NCI-H82 (cell line): ENCODE data around the gene LTBP3.
"Not testable (repeated sequence)": the region's sequence is repeated elsewhere in the genome, so short reads cannot be mapped to it uniquely, and the experiment has no call there.

Experiments
- DNase-seq: peaks from one replicate; lab custom pipeline; 2025; lab: John Stamatoyannopoulos, UW

Gene LTBP3

DNA sequence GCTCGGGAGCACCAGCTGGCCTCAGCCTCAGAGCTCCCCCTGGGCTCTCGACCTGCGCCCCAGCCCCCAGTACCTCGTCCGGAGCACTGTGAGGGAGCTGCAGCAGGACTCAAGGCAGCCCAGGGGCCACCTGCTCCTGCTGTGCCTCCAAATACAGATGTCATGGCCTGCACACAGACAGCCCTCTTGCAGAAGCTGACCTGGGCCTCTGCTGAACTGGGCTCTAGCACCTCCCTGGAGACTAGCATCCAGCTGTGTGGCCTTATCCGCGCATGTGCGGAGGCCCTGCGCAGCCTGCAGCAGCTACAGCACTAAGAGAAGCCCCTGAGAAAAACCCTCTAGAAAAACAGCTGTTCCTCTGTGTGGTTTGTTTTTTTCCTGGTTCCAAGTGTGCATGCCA is 13.3 kb upstream of the LTBP3 start:
- DNase-seq: peak; percentile 20

DNA sequence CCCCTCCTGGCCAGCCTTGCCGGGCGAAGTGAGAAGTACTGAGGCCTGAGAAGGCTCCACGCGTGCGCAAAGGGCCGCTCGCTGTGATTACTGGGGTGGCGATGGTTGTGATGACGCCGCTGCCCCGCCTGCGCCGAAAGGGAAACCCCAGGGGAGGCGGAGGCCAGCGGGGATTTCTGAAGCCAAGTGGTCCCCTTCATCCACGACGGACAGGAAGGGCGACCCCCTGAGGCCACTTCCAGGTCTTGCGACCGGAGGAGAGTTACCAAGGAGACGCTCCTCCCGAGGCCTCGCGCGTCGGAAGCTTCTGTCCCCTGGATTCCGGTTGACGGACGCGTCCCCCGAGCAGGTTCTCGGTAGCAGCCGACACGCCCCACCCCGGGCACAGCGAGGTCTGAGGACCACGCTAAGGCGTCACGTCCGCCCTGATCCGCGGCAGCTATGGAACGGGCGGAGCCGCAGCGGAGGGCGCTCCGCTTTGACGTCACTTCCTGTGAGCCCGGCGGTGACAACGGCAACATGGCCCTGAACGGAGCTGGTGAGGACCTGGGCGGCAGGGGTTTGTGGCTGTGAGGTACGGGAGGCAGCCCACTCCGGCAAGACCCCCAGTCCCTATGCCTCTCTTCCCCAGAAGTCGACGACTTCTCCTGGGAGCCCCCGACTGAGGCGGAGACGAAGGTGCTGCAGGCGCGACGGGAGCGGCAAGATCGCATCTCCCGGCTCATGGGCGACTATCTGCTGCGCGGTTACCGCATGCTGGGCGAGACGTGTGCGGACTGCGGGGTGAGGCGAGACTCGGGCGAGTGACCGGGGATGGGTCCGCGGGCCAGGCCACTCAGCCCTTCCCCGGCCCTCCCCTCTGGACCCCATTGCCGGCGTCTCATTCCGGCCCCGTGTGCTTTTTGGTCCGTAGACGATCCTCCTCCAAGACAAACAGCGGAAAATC is 12.1 kb upstream of the LTBP3 start, which contains the start of gene ZNRD2:
TSS of gene ZNRD2 (plus strand) at position 505 of the 946 bp plus-strand sequence. CDS start at position 520, 15 bp downstream.
- DNase-seq: peak; percentile 98

DNA sequence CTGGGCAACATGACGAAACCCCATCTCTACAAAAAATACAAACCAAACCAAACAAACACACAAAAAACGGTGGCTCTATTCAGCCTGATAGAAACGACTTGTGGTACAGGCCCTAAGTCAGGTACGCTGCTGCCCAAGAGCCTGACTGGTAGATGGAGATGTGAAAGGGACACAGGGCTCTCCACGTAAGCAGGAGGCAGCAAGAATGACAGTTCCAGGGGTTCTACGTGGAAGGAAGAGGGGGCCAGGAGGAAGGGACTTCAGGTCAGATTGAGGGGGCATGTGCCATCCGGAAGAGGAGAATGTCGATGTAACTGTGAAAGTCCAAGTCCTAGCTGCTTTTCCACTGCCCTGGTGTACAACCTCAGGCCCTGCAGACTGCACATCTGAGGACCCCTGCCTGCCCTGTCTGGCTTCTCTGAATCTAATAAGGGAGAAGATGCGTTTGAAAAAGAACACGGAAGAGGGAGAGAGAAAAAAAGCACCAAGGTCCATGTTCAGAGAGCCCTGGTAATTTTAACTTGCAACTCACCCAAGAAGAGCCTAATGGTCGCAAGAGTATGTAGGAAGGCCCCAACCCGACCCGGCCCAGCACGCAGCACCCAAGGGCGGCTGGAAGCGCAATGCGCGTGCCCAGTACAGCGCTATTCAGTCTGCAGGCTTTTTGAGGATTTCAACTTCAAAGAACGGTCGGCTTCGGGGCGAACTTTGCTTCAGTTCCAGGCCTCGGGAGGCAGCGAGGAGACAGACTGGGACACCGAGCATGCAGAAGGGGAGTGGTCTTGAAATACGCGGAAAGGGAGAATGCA is 11.2 kb upstream of the LTBP3 start:
- DNase-seq: no peak

DNA sequence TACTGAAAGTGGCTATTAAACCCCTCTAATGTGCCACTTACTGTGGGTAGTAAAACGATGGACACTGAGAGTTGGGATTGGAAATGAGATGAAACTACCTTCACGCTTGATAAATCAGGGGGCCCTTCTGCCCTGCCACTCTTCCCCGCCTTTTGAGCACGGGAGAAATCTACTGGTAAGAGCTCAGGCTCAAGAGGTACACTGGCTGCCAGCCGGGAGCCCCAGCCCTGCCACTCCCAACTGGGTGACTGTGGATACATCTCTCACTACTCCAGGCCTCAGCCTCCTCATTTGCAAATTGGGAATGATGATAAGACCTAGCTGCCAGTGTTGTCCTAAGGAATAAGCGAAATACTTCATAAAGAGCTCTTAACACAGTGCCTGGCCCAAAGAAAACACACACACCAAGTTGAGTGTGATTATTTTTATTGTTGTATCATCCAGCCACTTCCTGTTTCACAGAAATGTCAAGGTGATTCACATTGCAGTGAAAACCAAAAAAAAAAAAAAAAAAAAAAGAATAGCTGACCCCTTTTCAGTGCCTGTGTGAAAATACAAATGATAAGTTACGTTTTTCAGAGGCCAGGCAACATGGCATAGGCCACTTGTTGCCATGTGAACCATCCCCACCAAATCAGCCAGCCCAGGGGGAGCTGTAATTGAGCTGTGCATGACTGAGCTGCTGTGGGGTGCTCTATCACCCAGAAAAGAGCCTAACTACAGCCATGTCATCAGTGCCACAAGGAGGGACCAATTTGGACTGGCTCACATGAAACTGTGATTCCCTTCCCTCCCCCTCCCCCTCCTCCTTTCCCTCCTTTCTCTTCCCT is 7.7 kb upstream of the LTBP3 start:
- no peak for DNase-seq

DNA sequence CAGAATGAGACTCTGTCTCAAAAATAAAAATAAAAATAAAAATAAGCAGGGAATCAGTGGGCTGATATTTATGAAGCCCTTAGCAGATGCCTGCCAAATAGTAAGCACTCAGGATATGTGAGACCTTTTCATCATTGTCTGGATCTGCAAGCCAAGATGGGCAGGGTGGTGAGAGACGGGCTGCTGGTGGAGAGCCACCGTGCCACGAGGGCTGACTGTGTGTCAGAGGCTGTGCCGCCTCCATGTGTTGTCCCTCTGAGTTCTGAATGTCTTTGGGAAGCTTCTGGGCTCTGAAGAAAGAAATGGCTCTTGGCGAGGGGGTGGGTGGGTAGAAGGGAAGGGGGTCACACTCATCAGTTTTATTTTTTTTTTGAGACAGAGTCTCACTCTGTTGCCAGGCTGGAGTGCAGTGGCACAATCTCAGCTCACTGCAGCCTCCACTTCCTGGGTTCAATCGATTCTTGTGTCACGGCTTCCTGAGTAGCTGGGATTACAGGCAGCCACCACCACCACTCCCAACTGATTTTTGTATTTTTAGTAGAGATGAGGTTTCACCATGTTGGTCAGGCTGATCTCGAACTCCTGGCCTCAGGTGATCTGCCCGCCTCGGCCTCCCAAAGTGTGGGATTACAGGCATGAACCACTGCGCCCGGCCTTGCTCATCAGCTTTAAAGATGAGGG is 6.9 kb upstream of the LTBP3 start:
- not testable (repeated sequence) for DNase-seq

DNA sequence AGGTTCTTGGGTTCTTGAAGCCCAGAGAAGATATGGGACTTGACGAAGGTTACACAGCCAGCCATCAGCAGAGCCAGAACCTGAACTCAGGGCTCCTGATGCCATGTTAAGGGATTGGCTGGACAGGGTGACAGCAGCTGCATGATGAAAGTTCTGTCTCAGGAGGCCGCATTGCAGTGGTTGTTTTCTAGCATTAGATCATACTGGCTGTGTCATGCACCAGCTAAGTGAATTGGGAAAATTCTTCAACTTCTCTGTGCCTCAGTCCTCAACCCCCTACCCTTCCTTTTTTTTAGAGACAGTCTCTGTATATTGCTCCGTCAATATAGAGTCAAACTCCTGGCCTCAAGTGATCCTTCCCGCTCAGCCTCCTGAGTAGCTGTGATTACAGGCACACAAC is 5.4 kb upstream of the LTBP3 start:
- DNase-seq: no peak

DNA sequence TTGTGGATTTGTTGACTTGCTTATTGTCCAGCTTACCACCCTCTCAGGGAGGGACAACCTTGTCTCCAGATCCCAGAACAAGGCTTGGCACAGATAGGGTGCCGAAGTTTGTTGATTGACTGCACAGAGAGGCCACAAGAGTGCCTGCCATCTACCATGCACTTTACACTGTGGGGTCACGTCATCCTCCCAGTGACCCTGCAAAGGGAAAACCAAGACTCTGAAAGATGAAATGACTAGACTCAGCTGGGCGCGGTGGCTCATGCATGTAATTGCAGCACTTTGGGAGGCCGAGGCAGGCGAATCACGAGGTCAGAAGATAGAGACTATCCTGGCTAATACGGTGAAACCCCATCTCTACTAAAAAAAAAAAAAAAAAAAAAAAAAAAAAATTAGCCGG is 4.6 kb upstream of the LTBP3 start:
- no peak for DNase-seq

DNA sequence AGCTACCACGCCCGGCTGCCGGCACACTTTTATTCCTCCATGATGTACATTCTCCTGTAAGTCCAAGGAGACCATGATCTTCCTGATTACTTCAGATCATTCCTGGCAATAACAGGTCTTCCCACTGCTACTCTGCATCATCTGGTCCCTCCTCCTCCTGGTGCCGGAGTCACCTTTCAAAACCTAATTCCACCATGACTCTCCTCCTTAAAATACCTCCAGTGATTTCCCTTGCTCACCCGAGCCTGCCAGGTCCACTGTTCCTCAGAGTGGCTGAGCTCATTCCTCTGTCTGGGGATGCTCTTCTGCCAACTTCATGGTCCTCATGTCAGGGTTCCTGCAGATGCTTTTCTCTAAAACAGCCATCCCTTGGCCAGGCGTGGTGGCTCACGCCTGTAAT is 3.9 kb upstream of the LTBP3 start:
- no peak for DNase-seq

DNA sequence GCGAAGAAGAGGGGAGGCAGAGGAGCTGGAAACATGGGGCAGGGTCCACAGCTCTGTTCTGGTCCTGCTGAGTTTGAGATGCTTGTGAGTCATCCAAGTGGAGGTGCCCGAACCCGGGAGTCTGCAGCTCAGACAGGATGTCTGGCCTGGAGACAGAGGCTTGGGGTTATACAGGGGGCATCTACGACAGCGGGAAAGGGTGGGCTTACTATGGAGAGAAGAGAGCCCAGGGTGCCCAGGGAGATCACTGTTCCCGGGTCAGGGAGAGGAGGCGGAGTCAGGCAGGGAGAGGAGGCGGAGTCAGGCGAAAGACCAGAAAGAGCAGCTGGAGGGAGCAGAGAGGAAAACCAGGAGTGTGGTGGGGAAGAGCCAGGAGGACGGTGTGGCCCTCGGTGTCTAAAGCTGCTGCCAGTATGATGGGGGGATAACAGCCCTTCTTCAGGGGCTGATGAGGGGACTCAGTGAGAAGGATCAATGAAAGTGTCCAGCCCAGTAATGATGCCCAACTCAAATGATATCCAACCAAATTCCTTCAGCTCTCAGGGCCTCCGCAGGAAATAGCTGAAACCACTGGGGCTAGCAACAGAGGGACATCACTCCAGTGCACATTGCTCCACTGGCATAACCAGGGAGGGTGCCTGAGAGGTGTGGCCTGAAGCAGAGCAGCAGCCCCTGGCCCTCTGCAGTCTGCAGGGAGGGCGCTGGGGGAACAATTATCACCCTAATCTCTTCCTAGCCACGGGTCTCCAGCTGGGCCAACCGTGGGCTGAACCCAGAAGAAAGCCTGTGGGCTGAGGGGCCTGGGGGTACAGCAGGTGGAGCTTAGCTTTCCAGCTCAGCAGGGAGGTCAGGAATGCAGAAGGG is 2.6 kb upstream of the LTBP3 start:
- DNase-seq: peak; percentile 81

DNA sequence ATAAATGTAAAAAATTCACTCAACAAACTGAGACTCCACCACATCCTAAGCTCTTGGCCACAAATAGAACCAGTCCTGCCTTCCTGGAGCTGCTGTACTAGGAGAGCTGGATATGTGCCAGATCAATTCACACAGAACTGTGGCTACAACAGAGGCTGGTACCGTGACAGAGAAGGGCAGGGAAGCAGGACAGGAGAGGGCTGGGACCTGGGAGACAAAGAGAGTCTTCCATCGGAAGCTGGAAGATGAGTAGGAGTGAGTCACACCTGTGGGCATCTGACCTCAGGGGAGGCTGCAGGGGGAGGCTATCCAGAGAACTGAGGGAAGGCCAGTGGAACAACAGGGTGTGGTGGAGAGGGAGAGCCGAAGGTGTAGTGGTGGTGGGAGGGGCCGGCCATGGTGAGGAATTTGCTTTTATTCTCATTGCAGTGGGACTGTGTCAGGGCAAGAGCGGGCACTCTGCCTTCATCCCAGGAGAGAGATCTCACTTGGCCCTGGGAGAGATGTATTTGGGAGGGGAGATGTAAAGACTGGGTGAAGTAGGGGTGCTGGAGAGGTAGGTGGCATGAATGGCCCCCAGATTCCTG is 1.9 kb upstream of the LTBP3 start:
- DNase-seq: peak; percentile 13

DNA sequence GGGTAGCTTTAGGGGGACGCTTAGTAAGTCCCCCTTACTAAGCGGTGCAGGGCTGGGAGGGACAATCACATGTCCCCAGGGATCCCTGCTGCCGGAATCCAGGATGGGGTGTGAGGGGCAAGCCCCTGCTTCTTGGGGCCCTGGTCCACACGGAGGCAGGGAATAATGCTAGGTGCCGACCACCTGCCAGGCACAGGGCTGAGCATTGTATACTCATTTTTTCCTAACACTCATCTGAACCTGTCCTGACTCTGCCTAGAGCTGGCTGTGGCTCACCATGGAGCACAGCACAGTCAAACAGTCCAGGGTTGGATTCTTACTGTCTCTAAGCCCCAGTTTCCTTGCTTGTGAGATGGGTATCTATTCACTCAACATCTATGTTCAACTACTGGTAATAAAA is 1.4 kb upstream of the LTBP3 start:
- DNase-seq: no peak

DNA sequence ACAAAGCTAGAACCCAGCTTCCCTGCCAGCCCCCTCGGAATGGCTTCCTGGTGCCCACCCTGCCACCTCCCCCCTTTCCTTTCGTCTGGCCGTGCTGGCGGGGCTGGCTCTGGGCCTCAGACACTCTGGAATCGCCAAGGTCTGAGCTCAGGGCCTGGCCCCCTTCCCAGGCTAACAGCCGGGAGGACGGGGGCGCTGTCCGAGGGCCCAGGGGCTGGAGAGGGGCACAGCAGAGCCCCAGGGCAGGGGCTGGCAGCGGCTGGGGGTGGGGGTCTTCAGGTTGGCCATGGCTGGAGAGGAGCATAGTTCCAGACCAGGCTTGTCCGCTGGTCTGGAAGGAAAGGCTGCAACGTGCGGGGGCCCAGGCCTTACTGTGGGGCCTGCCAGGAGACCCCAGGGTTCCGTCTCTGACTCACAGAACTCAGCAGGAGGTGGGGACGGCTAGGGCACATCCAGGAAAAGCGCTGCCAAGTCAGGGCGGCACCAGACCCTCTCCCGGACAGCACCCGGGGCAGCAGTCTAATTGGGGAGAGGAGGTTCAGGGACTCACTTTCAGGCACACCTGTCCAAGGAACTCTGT is 861 bp upstream of the LTBP3 start:
- DNase-seq: no peak

DNA sequence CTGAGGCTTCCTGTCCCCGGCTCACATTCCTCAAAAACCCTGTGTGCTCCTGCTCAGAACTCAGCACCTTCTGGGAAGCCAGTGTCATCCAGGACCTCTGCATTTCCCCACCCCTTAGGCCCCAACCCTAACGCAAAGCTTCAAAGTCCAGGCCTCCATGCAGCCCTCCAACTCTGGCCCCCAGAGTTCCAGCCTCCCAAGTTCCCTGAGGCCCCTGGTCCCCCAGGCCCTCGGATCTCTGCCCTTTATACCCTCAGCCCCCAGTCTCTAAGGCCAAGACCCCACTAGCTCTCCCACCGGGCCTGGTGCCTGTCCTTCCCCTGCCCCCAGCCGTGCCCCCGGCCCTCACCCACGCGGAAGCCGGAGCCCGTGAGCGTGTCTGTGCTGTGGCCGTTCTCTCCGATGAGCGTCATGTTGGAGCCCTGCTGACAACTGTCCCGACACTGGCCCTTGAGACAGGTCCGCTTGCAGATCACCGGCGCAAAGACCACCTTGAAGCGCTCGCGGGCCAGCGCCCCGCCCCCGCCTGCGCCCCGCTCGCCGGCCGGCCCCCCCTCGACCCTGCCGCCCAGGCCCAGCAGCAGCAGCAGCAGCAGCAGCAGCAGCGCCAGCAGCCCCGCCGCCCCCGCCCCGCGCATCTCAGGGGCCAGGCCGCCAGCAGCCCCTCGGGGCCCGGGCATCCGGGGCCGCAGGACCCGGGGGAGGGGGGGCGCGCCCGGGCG is 718 bp downstream of the LTBP3 start:
- no peak for DNase-seq

DNA sequence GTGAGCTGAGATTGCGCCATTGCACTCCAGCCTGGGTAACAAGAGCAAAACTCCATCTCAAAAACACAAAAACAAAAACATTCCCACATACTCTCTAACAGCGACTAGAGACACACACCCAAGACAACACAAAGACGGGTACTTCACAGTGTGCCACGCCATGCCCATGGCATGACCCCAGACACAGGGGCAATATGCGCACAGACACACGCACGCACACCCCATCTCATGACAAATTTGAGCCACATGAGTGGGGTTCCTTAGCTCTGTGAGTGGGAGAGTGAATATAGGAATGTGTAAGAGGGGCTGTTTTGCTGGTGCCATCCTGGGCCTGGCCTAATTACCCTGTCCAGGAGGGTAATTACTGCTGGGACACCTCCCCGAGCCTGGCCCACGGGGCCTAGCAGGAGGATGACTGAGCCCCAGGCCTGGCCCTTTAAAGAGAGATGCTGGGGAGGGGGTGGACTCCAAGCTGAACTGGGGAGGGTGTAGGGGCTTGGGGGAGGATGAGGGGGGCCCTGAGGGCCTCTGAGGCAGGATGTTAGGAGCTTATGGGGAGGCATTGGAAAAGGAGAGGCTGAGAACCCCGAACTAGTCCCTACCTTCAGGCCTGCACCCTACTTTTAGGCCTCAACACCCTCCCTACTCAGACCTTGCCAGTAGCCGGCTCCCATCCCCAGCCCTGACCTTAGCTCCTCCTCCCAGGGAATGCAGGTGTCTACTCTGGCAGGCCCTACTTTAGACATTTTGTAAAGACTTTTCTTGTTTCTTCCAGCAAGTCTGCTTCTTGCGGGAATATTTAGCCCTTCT is 1.5 kb downstream of the LTBP3 start:
- DNase-seq: no peak

DNA sequence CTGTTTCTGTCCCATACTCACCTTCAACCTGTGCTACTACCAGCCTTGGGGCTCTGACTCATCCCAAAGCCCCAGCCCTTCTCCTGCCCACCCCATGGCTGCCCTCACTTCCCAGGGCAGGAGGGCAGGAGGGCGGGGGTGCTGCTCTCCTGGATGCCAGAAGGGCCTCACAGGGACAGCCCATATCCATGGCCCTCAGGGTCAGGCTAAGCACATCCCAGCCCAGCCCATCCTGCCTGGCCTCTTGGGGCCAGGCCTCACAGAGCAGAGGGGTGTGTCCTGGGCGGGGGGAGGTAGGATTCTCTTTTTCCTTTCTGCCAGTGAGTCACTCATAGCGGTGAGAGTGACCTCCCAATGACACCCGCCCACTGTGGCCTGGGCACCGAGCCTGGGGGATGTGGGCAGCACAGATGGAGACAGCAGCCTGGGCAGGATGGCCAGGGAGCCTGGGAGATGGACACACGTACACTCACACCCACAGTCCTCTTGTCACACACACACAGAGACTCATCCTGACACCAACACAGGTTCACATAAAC is 2.4 kb downstream of the LTBP3 start:
- DNase-seq: no peak

DNA sequence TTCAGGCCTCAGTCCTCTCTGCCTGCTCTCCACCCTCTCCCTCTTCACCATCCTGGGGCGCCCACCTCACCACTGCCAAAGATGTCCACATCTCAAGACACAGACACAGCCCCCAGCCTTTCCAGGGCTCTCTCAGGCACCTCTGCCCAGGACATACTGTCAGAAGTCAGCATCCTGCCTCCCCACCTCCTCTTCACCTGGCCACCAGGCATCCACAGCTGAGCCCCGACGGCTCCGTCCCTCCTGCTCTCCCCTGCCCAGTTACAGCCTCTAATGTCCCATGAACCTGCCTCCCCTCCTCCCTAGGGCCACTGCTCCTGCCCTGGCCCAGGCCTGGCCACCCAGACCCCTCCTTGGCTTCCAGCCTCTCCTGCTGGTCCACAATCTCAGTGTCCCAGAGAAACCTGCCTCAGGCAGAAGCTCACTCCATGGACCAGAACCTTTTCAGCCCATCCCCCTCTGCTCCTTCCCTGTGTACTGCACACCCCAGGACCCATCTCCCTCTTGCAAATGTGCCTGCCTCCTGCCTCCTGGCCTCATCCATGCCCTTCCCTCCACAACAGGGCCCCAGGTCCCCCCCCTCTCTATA is 3.2 kb downstream of the LTBP3 start:
- DNase-seq: peak; percentile 14

DNA sequence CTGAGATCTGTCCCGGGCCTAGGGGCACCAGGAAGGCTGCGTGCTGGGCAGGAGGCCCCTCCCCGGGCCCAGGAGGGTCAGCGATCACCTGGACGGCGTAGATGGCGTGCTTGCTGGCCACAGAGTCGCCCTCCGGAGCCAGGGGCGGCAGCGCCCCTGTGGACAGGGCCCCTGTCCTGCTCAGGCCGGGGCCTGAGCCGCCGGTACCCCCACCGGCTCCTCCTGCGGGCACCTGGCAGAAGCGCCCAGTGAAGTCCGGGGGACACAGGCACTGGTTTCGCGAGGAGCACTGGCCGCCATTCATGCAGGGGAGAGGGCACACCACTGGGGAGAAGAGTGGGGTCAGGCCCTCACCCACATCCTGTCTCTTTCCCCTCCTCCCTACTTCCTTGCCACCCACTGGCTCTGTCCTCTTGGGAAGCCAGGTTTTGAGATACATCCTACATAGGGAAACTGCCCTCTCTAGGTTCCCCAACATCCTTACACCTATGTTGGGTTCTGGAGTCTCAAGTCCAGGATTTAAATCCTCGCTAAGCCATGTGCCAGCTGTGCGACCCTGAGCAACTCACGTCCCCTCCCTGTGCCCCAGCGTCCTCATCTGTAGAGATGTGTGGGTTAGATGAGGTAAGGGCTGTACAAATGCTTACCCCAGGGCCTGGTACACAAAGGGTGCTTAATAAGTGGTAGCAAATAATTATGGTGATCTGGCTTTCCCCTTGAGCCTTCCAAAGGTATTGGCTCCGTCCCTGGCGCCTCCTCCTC is 3.9 kb downstream of the LTBP3 start:
- peak; percentile 55 for DNase-seq
